AML-193 (cell line): ENCODE measurements around the gene C2orf42.
"Not testable (repeated sequence)": the region's sequence is repeated elsewhere in the genome, so short reads cannot be mapped to it uniquely, and the experiment has no call there.

Experiments
- DNase-seq, 2 experiments: peaks; one replicate each; lab custom pipeline; 2025; lab: John Stamatoyannopoulos, UW

Gene C2orf42

DNA sequence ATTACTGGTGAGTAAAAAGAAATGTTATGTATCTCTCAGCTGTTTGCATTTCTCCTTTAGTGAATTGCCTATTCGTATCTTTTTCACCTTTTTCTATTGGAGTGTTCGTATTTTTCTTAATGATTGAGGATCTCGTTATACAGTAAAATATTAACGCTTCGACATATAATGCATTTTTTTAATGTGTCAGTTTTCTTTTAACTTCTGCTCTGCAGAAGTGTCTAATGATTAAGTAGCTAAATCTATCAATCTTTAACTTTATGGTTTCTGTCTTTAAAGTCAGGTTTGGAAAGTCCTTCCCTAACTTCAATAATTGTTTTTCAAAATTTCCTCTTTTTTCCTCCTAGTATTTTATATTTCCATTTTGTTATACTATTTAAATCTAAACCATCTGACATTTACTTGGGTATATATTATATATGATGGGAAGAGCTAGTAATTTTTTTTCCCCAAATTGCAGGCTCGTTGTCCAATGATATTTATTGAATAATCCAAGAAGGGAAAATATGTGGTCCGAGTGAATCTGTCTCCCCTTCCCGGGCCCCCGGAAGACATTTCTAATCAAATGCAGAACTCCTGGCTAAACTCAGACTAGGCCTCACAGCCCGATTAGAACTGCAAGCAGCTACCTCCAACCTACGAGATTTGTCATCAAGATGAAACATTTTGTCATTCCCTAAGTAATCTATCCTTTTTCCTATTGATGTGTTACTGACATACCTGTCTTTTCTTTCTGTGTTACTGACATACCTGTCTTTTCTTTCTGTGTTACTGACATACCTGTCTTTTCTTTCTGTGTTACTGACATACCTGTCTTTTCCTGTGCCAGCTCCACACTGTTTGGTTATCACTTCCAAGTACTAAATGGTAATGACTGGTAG is 86.3 kb downstream of the C2orf42 start:
- DNase-seq, result peak; percentile 62 to 68

DNA sequence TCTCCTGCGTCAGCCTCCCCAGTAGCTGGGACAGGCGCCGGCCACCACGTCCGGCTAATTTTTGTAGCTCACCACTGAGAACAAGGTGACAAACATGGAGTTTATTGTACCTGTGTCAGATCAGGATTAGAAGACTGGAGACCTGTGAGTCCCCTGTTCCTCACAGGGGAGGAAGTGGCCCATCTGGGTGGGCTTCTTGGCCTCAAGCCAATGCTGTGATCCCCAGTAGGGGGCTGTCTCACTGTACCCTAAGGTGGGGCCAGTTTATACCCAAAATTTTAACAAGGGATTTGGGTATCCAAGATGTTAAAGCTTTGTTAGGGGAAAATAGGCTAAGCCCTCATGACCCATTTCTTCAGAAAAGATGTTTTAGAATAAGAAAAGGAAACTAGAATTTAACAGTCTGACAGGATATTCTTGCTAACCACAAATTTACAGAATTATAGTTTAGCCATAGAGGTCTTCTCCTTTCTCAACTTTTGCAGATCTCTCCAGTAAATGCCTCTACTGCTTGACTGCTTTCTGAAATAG is 87.2 kb downstream of the C2orf42 start:
- peak; percentile 39 to 40 for DNase-seq

DNA sequence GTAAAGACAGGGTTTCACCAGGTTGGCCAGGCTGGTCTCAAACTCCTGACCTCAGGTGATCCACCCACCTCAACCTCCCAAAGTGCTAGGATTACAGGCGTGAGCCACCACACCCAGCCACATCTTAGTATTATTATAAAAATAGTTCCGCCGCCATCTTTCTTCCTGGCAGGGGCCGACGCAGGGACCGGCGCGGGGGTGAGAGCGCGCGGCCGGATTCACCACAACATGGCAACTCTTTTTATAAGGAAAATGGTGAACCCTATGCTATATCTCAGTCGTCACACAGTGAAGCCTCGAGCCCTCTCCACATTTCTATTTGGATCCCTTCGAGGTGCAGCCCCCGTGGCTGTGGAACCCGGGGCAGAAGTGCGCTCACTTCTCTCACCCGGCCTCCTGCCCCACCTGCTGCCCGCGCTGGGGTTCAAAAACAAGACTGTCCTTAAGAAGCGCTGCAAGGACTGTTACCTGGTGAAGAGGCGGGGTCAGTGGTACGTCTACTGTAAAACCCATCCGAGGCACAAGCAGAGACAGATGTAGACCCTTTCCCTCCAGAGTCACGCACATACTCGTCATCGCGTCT is 88.4 kb downstream of the C2orf42 start:
- not testable (repeated sequence) for DNase-seq

- DNase-seq, result not testable (repeated sequence)
Observed at GRCh38 chr2:70101686-70102085, 89.1 kb downstream of the C2orf42 start.

- no peak for DNase-seq
Observed at GRCh38 chr2:70101174-70101573, 89.6 kb downstream of the C2orf42 start.
